CD4-positive, alpha-beta T cell treated with Interleukin-2 at 100 ng/mL for 4 hours (primary cell): ENCODE measurements around the gene GOLT1A.
A peak's percentile ranks its signal among the peaks of the same experiment; 100 is the strongest.

Experiments
- DNase-seq: peaks from one replicate; pipeline ENCODE4 v3.0.0-alpha.2; 2020; ENCODE audit warnings: low spot score

GOLT1A gene

GRCh38 chr1:204191456-204191855, 22.3 kb downstream of the GOLT1A start:
- no peak for DNase-seq

- no peak for DNase-seq
Observed at GRCh38 chr1:204190212-204191211, 23.3 kb downstream of the GOLT1A start.

- no peak for DNase-seq
Observed at GRCh38 chr1:204188959-204189639, 24.7 kb downstream of the GOLT1A start.

GRCh38 chr1:204186597-204186996, 27.2 kb downstream of the GOLT1A start:
- no peak for DNase-seq

GRCh38 chr1:204181116-204181515, 32.7 kb downstream of the GOLT1A start:
- DNase-seq: no peak

GRCh38 chr1:204180133-204180532, 33.7 kb downstream of the GOLT1A start:
- no peak for DNase-seq

- no peak for DNase-seq
Observed at GRCh38 chr1:204178487-204179281, 35.1 kb downstream of the GOLT1A start.

GRCh38 chr1:204177133-204177532, 36.7 kb downstream of the GOLT1A start:
- DNase-seq: no peak

GRCh38 chr1:204176049-204176448, 37.7 kb downstream of the GOLT1A start:
- DNase-seq: no peak

- no peak for DNase-seq
Observed at GRCh38 chr1:204174958-204175357, 38.8 kb downstream of the GOLT1A start.

GRCh38 chr1:204172404-204173029, 41.3 kb downstream of the GOLT1A start:
- no peak for DNase-seq

GRCh38 chr1:204171751-204172178, 42.0 kb downstream of the GOLT1A start:
- no peak for DNase-seq

- no peak for DNase-seq
Observed at GRCh38 chr1:204170494-204171155, 43.2 kb downstream of the GOLT1A start.

- DNase-seq: no peak
Observed at GRCh38 chr1:204169858-204170257, 43.9 kb downstream of the GOLT1A start.

GRCh38 chr1:204167730-204168129, 46.1 kb downstream of the GOLT1A start:
- DNase-seq: no peak

- DNase-seq: no peak
Observed at GRCh38 chr1:204166219-204166618, 47.6 kb downstream of the GOLT1A start, which contains the start of gene REN. Gene REN, minus strand, starts transcription at chr1:204166337. Its CDS starts 44 bp downstream, at chr1:204166293.

- DNase-seq: peak; percentile 77
Observed at GRCh38 chr1:204162494-204163074, 51.2 kb downstream of the GOLT1A start.

- no peak for DNase-seq
Observed at GRCh38 chr1:204161609-204162493, 51.9 kb downstream of the GOLT1A start.

- no peak for DNase-seq
Observed at GRCh38 chr1:204157962-204158361, 55.8 kb downstream of the GOLT1A start.

GRCh38 chr1:204155881-204156280, 57.9 kb downstream of the GOLT1A start:
- DNase-seq: no peak
